GM18907 (cell line): ENCODE data around the gene TYK2.
"Not testable (repeated sequence)": the region's sequence is repeated elsewhere in the genome, so short reads cannot be mapped to it uniquely, and the experiment has no call there.

Experiments used
- ATAC-seq: cut with Tn5 transposase; IDR thresholded peaks from one replicate; pipeline ENCODE4 v1.9.1; 2021; ENCODE audit warnings: mild to moderate bottlenecking, moderate library complexity; ENCODE audit not compliant: unreplicated experiment

The TYK2 gene

DNA sequence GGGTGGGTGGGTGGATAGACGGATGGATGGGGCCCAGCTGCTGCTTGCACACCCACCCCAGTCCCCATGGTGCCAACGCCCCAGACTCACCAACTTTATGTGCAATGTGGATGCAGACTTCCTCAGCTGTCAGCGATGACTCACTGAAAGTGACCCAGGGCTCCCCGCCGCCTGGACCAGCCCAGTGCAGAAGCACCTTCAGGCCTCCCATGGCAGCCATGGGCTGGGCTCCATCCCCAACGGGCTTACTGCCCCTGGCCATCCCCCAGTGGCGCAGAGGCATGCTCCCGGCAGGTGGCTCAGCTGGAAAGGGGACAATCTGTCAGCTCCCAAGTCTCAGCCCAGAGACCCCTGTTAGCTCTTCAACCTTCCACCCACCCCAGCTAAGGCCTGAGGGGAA is 2.2 kb downstream of the TYK2 start:
- no peak for ATAC-seq

DNA sequence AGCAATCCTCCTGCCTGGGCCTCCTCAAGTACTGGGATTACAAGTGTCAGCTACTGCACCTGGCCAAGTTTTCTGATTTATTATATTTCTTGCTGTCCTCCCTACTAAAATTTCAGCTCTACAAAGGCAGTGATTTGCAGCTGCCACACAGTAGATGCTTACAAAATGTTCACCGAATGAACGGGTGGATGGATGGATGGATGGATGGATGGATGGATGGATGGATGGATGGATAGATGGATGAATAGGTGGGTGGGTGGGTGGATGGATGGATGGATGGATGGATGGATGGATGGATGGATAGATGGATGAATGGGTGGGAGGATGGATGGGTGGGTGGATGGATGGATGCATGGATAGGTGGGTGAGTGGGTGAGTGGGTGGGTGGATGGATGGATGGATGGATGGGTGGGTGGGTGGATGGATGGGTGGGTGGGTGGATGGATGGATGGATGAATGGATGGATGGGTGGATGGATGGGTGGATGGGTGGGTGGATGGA is 3.2 kb downstream of the TYK2 start:
- ATAC-seq, result not testable (repeated sequence)

DNA sequence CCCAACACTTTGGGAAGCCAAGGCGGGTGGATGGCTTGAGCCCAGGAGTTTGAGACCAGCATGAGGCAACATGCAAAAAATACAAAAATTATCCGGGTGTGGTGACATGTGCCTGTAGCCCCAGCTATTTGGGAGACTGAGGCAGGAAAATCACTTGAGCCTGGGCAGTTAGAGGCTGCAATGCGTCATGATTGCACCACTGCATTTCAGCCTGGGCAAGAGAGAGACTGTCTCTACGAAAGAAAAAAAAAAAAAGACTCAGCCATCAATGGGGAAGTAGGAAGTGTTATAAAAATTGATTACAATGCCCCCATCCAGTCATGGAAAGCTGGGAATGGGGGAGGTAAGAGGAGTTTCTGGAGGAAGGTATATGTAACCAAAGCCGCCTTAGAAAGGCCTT is 5.4 kb downstream of the TYK2 start:
- no peak for ATAC-seq

DNA sequence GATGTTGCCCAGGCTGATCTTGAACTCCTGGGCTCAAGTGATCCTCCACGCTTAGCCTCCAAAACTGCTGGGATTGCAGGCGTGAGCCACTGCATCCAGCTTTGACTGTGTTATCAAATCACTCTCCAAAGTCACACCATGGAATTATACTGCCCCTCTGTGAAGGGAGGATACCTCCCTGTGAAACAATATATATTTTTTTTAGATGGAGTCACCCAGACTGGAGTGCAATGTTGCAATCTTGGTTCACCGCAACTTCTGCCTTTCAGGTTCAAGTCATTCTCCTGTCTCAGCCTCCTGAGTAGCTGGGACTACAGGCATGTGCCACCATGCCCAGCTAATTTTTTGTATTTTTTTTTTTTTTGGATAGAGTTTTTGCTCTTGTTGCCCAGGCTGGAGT is 7.7 kb downstream of the TYK2 start:
- ATAC-seq, result no peak

DNA sequence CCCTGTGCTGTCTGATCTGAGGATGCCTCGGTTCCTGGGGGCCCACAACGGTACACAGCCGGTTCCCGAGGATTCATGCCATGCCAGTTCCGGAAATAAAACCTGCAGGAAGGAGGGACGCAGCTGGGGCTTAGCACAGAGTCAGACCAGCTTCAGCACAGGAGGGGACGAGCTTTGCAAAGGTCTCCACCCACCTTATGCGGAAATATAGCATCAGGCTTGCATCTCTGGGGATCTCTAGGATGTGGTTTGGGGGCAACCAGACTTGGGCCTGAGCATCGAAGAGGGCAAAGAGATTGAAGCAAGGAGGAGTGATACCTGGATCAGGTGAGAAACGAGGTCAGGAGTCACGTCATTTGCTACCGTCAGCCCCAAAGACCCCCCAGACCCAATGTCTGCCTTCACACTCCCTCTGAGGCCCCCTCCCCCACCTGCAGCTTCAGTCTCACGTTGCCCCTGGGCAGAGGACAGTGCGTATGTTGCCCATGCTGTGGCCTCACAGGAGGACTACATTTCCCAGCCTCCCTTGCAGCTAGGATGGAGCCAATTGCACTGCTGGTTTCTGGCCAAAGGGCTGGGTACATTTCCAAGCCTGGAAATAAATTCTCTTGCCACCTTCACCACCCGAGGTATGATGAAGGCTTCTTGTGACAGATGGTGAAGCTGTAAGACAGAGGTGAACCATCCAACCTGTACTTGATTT is 12.1 kb downstream of the TYK2 start:
- no peak for ATAC-seq

DNA sequence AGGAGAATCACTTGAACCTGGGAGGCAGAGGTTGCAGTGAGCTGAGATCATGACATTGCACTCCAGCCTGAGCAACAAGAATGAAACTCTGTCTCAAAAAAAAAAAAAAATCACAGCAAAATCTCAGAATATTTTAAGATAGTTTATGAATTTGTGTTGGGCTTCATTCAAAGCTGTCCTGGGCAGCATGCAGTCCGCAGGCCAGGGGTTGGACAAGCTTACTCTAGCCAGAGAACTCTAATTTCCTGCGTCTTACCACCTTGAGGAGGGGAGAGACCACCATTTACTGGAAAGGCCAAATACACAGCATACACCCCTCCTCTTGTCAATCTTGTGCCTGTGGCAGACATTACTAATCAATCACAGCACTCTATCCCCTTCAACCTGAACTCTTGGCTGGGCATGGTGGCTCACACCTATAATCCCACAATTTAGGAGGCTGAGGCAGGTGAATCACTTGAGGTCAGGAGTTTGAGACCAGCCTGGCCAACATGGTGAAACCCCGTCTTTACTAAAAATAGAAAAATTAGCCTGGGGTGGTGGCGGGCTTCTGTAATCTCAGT is 13.3 kb downstream of the TYK2 start:
- ATAC-seq, result not testable (repeated sequence)

DNA sequence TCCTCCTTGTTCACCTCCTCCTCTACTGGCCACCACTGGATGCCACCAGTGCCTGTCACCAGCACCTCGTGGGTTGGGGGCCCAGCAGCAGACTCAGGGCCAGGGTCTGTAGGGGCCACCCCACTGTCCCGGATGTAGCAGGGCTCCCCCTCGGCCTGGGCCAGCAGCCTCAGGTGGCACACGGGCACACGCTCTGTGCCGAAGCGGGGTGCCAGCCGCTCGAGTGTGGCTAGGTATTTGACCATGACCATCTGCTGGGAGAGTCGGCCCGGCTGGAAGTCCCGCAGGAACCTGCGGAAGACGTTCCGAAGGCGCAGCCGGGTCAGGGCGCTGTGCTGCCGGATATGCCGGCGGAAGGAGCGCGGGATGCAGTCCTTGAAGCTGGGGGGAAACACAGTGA is 14.9 kb downstream of the TYK2 start:
- no peak for ATAC-seq

DNA sequence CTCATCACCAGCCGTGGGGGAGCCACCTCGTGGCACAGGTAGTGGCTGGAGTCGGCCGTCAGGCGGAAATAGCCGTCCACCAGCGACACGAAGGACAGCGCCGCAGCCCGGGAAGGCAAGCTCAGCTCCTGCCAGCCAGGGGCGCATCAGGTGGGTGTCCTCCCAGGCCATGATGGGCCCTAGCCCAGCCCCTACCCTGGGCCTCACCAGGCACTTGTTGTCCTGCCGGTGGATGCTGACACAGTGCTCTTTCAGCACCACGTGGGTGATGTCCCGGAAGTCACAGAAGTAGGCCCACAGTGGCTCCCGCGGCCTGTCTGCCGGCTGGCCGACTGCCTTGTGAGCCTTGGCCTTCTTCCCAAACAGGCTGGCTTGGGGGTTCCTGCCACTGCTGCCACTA is 15.7 kb downstream of the TYK2 start:
- no peak for ATAC-seq

- no peak for ATAC-seq
Measured at GRCh38 chr19:10363789-10364281, 16.5 kb downstream of the TYK2 start.

GRCh38 chr19:10362259-10362658 is 18.1 kb downstream of the TYK2 start:
- no peak for ATAC-seq

GRCh38 chr19:10361569-10362011 is 18.8 kb downstream of the TYK2 start:
- no peak for ATAC-seq

- ATAC-seq, result no peak
Measured at GRCh38 chr19:10356431-10356830, 23.9 kb downstream of the TYK2 start.

GRCh38 chr19:10353793-10354391 is 26.5 kb downstream of the TYK2 start:
- no peak for ATAC-seq

DNA sequence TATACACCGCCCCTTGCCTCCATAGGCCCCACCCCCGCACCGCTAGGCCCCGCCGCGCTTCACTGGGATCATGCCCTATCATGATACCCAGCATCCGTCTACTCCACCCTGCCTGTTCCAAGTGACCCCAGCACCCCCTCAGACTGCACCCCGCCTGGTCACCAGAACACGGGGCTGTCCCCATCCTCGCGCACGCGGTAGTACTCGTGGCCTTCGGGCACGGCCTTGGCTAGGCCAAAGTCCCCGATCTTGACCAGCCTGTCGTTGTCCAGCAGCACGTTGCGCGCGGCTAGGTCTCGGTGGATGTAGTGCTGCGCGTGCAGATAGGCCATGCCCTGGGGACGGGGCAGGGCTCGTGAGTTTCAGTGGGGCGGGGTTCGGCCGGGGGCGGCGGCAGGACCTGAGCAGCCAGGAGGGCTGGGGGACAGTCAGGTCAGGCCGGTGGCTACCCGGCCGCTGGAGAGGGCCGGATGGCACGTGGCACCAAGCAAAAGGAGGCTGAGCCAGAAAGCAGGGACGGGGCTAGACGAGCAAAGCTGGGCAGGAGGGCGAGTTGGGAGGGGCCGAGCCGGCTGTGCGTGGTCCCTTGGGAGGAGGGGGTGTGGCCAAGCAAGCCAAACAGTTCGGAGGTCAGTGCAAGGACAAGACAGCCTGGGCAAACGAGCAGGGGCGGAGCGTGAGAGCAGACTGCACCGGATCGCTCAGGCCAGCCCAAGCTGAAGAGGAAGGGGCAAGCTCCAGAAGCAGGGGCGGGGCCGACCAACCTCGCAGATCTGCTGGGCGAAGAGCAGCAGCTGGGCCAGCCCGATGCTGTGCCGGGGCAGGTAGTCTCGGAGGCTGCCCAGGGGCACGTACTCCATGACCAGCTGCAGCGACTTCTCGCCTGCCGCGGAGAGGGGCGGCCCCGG is 27.4 kb downstream of the TYK2 start:
- ATAC-seq, result no peak

GRCh38 chr19:10346509-10346908 is 33.9 kb downstream of the TYK2 start:
- ATAC-seq, result no peak

DNA sequence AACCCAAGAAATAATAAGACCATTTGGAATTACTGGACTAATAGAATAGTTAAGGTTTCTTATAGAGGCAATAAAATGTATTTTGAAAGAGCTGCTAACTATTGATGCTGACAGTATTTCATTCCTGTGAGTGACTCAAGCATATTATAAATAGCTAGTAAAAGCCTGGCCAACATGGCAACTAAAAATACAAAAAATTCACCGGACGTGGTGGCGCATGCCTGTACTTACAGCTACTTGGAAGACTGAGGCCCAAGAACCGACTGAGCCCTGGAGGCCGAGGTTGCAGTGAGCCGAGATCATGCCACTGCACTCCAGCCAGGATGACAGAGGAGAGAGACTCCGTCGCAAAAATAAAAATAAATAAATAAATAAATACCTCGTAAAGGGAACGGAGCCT is 35.6 kb downstream of the TYK2 start:
- ATAC-seq, result no peak

DNA sequence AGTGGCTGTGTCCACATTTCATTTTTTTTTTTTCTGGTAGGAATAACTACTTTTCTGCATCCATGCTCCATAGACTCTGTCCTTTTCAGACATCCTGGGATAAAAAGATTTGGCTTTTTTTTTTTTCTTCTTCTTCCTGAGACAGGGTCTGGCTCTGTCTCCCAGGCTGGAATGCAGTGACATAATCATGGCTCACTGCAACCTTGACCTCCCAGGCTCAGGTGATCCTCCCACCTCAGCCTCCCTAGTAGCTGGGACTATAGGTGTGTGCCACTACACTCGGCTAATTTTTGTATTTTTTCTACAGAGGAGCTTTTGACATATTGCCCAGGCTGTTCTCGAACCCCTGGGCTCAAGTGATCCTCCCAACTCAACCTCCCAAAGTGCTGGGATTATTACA is 36.9 kb downstream of the TYK2 start:
- ATAC-seq, result no peak

GRCh38 chr19:10339977-10340376 is 40.4 kb downstream of the TYK2 start:
- ATAC-seq, result no peak

DNA sequence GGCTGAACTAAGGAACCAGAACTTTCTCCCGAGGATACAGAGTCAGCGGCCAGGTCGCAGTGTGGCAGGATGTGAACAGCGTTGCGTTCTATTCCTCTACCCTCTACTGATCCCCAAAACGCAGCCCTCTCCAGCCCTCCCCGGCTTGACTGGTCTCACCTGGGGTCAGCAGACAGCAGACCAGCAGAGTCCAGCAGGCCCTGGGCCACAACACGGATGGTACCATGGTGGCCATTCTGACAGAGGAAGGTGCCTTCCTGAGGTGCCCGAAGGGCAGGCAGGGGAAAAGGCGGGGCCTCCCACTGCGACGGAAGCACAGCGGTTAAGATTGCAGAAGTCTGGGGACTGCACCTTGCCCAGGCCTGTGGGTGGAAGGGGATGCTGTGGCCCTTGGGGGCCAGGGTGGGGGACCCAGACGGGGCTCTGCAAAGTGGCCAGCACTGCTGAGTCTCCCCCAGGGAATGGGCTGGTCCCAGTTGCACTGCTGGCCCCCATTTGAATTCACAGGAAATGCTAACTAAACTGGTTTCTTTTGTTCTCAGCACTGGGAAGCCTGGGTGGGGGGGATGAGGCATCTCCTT is 40.9 kb downstream of the TYK2 start, which contains the start of gene ICAM3:
Gene ICAM3, minus strand, starts transcription at position 245 of the 581 bp plus-strand sequence. Its CDS starts 10 bp downstream, at position 235.
- ATAC-seq, result peak; percentile 62

DNA sequence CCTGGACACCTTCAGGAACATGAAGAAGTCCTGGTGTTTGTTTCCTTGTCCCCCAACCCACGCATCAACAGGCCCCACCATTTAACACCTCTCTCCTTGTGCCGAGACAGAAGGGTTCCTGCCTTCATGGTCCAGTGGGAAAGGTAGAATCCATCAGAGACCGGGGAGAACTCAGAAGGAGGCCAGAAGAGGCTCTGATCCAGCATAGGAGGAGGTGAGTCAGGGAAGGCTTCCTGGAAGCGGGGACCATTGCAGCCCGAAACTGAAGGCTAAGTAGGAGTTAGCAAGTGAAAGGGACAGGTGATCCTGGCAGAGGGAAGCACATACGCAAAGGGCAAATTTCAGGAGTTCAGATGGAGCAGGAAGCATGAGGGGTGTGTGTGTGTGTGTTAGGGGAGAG is 41.4 kb downstream of the TYK2 start:
- ATAC-seq, result no peak

- not testable (repeated sequence) for ATAC-seq
Measured at GRCh38 chr19:10336725-10337124, 43.6 kb downstream of the TYK2 start.
